ENCODE measurements around the gene VPS36.
"Not testable (repeated sequence)": the region's sequence is repeated elsewhere in the genome, so short reads cannot be mapped to it uniquely, and the experiment has no call there.

The VPS36 gene

GRCh38 chr13:52406629-52407028 lies 43.8 kb downstream of the VPS36 start:
- no peak overlapping the region for H3K27ac Mint-ChIP-seq
- peaks cover 19% of the 10 kb centered on the region for H3K27me3 Mint-ChIP-seq
- peaks cover 22% of the 10 kb centered on the region for H3K4me1 Mint-ChIP-seq
- H3K4me3 Mint-ChIP-seq, result peak overlapping the region; percentile 52
- peaks cover 4% of the 10 kb centered on the region for H3K36me3 Mint-ChIP-seq
- no peaks in the 10 kb centered on the region for H3K9me3 Mint-ChIP-seq

- no peak within 1 kb of the TSS for H3K27ac Mint-ChIP-seq
- H3K9me3 Mint-ChIP-seq, result no peaks in the 10 kb centered on the region
- H3K4me3 Mint-ChIP-seq, result peak within 1 kb of the TSS; percentile 70
- H3K4me1 Mint-ChIP-seq, result peaks cover 22% of the 10 kb centered on the region
- peaks cover 19% of the 10 kb centered on the region for H3K27me3 Mint-ChIP-seq
- H3K36me3 Mint-ChIP-seq, result peaks cover 4% of the 10 kb centered on the region
These were observed 44.5 kb downstream of the VPS36 start, which contains the start of gene THSD1 for GRCh38 chr13:52405767-52406494. Gene THSD1, minus strand, starts transcription at chr13:52406172. Its CDS starts 3,572 bp downstream, at chr13:52402600.

- peaks cover 19% of the 10 kb centered on the region for H3K27me3 Mint-ChIP-seq
- peaks cover 4% of the 10 kb centered on the region for H3K36me3 Mint-ChIP-seq
- no peaks in the 10 kb centered on the region for H3K9me3 Mint-ChIP-seq
- no peak overlapping the region for H3K27ac Mint-ChIP-seq
- peak overlapping the region; percentile 70 for H3K4me3 Mint-ChIP-seq
- peaks cover 22% of the 10 kb centered on the region for H3K4me1 Mint-ChIP-seq
These were observed 45.1 kb downstream of the VPS36 start for GRCh38 chr13:52405369-52405766.

- Mint-ChIP-seq H3K36me3 (no peaks in the 10 kb centered on the region), H3K4me3 (no peak overlapping the region), H3K9me3 (no peaks in the 10 kb centered on the region), H3K27me3 (peaks cover 18% of the 10 kb centered on the region), H3K4me1 (peaks cover 8% of the 10 kb centered on the region), H3K27ac (no peak overlapping the region)
These were observed 50.7 kb downstream of the VPS36 start for GRCh38 chr13:52399708-52400107.

GRCh38 chr13:52399046-52399445 lies 51.4 kb downstream of the VPS36 start:
- no peak overlapping the region for H3K4me3 Mint-ChIP-seq
- H3K27me3 Mint-ChIP-seq, result peaks cover 12% of the 10 kb centered on the region
- no peaks in the 10 kb centered on the region for H3K9me3 Mint-ChIP-seq
- H3K36me3 Mint-ChIP-seq, result no peaks in the 10 kb centered on the region
- H3K4me1 Mint-ChIP-seq, result peaks cover 1% of the 10 kb centered on the region
- H3K27ac Mint-ChIP-seq, result no peak overlapping the region

- H3K27me3 Mint-ChIP-seq, result peaks cover 3% of the 10 kb centered on the region
- no peak overlapping the region for H3K4me3 Mint-ChIP-seq
- no peaks in the 10 kb centered on the region for H3K36me3 Mint-ChIP-seq
- H3K27ac Mint-ChIP-seq, result no peak overlapping the region
- no peaks in the 10 kb centered on the region for H3K4me1 Mint-ChIP-seq
- no peaks in the 10 kb centered on the region for H3K9me3 Mint-ChIP-seq
These were observed 54.7 kb downstream of the VPS36 start for GRCh38 chr13:52395704-52396103.

- no peak overlapping the region for H3K4me3 Mint-ChIP-seq
- no peaks in the 10 kb centered on the region for H3K27me3 Mint-ChIP-seq
- H3K4me1 Mint-ChIP-seq, result no peaks in the 10 kb centered on the region
- no peak overlapping the region for H3K27ac Mint-ChIP-seq
- H3K36me3 Mint-ChIP-seq, result no peaks in the 10 kb centered on the region
- no peaks in the 10 kb centered on the region for H3K9me3 Mint-ChIP-seq
These were observed 55.8 kb downstream of the VPS36 start for GRCh38 chr13:52394586-52394985.

GRCh38 chr13:52393572-52394357 lies 56.7 kb downstream of the VPS36 start:
- Mint-ChIP-seq H3K27ac (no peak overlapping the region), H3K9me3 (no peaks in the 10 kb centered on the region), H3K4me1 (no peaks in the 10 kb centered on the region), H3K4me3 (no peak overlapping the region), H3K27me3 (no peaks in the 10 kb centered on the region), H3K36me3 (no peaks in the 10 kb centered on the region)

GRCh38 chr13:52387721-52388120 lies 62.7 kb downstream of the VPS36 start:
- Mint-ChIP-seq H3K4me3 (no peak overlapping the region), H3K27me3 (no peaks in the 10 kb centered on the region), H3K9me3 (no peaks in the 10 kb centered on the region), H3K36me3 (peaks cover 2% of the 10 kb centered on the region), H3K27ac (no peak overlapping the region), H3K4me1 (no peaks in the 10 kb centered on the region)

GRCh38 chr13:52385870-52386269 lies 64.6 kb downstream of the VPS36 start:
- Mint-ChIP-seq H3K9me3 (no peaks in the 10 kb centered on the region), H3K4me1 (no peaks in the 10 kb centered on the region), H3K27ac (no peak overlapping the region), H3K4me3 (no peak overlapping the region), H3K27me3 (no peaks in the 10 kb centered on the region), H3K36me3 (peaks cover 2% of the 10 kb centered on the region)

- Mint-ChIP-seq H3K36me3 (peaks cover 4% of the 10 kb centered on the region), H3K27me3 (no peaks in the 10 kb centered on the region), H3K4me1 (no peaks in the 10 kb centered on the region), H3K4me3 (no peak overlapping the region), H3K9me3 (no peaks in the 10 kb centered on the region), H3K27ac (no peak overlapping the region)
These were observed 67.1 kb downstream of the VPS36 start for GRCh38 chr13:52383366-52383765.

- Mint-ChIP-seq H3K4me3 (no peak overlapping the region), H3K27ac (no peak overlapping the region), H3K9me3 (no peaks in the 10 kb centered on the region), H3K36me3 (peaks cover 1% of the 10 kb centered on the region), H3K27me3 (no peaks in the 10 kb centered on the region), H3K4me1 (no peaks in the 10 kb centered on the region)
These were observed 72.1 kb downstream of the VPS36 start for GRCh38 chr13:52378312-52378711.

GRCh38 chr13:52377898-52378297 lies 72.5 kb downstream of the VPS36 start:
- H3K36me3 Mint-ChIP-seq, result peaks cover 1% of the 10 kb centered on the region
- H3K27me3 Mint-ChIP-seq, result no peaks in the 10 kb centered on the region
- no peaks in the 10 kb centered on the region for H3K9me3 Mint-ChIP-seq
- no peaks in the 10 kb centered on the region for H3K4me1 Mint-ChIP-seq
- H3K4me3 Mint-ChIP-seq, result no peak overlapping the region
- no peak overlapping the region for H3K27ac Mint-ChIP-seq

GRCh38 chr13:52374873-52375411 lies 75.5 kb downstream of the VPS36 start:
- Mint-ChIP-seq H3K36me3 (peaks cover 1% of the 10 kb centered on the region), H3K4me3 (no peak overlapping the region), H3K27ac (no peak overlapping the region), H3K4me1 (no peaks in the 10 kb centered on the region), H3K27me3 (no peaks in the 10 kb centered on the region), H3K9me3 (no peaks in the 10 kb centered on the region)

GRCh38 chr13:52374389-52374788 lies 76.0 kb downstream of the VPS36 start:
- H3K4me1 Mint-ChIP-seq, result no peaks in the 10 kb centered on the region

GRCh38 chr13:52373277-52373676 lies 77.2 kb downstream of the VPS36 start:
- not testable (repeated sequence) for H3K4me1 Mint-ChIP-seq, H3K9me3 Mint-ChIP-seq, H3K4me3 Mint-ChIP-seq, H3K27me3 Mint-ChIP-seq, H3K36me3 Mint-ChIP-seq, H3K27ac Mint-ChIP-seq

More at GRCh38 chr13:52374389-52374788, 76.0 kb downstream of the VPS36 start:
- Mint-ChIP-seq H3K27me3 (no peaks in the 10 kb centered on the region), H3K36me3 (peaks cover 1% of the 10 kb centered on the region), H3K4me3 (no peak overlapping the region), H3K9me3 (no peaks in the 10 kb centered on the region), H3K27ac (no peak overlapping the region)
